ENCODE results near the gene TMEM97. TPM values are rescaled to one million over a fixed set of nuclear protein-coding genes. Genes with fewer than 3 reads are reported as not detected.
A peak's percentile ranks its signal among the peaks of the same experiment; 100 is the strongest.

Gene TMEM97
- total and polyA plus RNA-seq, 9 of the 15 experiments (the other 6 are each of a cell fraction or from before 2014, with no cell fraction given) = 34.6 to 121 (median 76.0) TPM

DNA sequence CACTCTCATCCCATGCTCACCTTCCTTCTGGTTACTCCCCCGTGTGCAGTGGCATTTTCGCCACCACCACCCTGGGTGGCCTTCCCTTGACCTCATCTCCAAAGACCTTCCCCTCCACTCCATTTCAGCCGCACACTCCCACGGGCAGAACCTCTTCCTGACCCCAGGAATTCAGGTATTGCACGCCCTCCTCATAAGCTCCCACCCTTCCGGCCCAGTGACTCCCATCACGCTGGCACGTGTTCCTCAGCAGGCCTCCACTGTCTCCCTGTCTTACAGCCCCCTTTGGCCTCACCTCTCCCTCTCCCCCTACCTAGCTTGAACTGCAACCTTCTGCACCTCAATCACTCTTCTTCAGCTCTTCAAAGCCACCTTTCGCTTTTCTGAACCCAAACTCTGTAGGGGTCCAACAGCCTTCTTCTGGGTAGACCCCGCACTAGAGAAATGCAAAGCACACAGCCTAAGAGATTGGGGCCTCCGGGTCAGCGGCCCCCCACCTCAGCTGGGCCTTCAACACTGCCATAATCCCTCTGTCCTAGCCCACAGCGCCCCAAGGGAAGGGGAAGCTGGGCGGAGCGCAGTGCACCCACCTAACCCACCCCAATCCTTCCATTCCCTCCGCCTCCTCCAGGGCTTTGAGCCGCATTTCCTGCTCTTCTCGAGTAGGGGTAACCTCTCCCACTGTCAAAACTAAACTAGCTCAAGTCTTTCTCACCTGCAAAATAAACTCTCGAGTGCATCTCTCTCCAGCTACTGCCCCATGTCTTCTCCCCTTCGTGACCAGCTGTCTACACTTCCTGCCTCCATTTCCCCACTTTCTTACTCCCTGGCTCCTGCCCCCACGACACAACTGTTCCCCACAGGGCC lies 1.7 kb upstream of the TMEM97 start (continued):
- TF ChIP-seq, protein P1, sequence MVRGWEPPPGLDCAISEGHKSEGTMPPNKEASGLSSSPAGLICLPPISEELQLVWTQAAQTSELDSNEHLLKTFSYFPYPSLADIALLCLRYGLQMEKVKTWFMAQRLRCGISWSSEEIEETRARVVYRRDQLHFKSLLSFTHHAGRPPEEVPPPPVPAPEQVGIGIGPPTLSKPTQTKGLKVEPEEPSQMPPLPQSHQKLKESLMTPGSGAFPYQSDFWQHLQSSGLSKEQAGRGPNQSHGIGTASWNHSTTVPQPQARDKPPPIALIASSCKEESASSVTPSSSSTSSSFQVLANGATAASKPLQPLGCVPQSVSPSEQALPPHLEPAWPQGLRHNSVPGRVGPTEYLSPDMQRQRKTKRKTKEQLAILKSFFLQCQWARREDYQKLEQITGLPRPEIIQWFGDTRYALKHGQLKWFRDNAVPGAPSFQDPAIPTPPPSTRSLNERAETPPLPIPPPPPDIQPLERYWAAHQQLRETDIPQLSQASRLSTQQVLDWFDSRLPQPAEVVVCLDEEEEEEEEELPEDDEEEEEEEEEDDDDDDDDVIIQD (CRISPR knock-in tag; IDR thresholded peaks at IDR 0.05) = no peak
- TF ChIP-seq, protein P2, sequence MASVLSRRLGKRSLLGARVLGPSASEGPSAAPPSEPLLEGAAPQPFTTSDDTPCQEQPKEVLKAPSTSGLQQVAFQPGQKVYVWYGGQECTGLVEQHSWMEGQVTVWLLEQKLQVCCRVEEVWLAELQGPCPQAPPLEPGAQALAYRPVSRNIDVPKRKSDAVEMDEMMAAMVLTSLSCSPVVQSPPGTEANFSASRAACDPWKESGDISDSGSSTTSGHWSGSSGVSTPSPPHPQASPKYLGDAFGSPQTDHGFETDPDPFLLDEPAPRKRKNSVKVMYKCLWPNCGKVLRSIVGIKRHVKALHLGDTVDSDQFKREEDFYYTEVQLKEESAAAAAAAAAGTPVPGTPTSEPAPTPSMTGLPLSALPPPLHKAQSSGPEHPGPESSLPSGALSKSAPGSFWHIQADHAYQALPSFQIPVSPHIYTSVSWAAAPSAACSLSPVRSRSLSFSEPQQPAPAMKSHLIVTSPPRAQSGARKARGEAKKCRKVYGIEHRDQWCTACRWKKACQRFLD (CRISPR knock-in tag; IDR thresholded peaks at IDR 0.05) = 0 out of 2 replicates have a peak, but pooled peaks have one; percentile 35
- no peak for TF ChIP-seq HNRNPH1 (optimal IDR thresholded peaks at IDR 0.05; ENCODE audit: low read depth, low read length)
- TF ChIP-seq ESRRB (CRISPR knock-in tag; IDR thresholded peaks at IDR 0.05; ENCODE audit: borderline replicate concordance) = no peak
- no peak for TF ChIP-seq NONO (IDR thresholded peaks at IDR 0.05; ENCODE audit: low read depth in 2 of 2, low read length in 1 of 2)
- TF ChIP-seq ILK (tag; IDR thresholded peaks at IDR 0.05; ENCODE audit: borderline replicate concordance, low read depth) = no peak
- no peak for TF ChIP-seq CREB1 (IDR thresholded peaks at IDR 0.05)
- TF ChIP-seq CREB1 (CRISPR knock-in tag; IDR thresholded peaks at IDR 0.05) = no peak
- TF ChIP-seq MEF2A (IDR thresholded peaks at IDR 0.05; ENCODE audit: control insufficient read depth, low read depth, low read length) = no peak
- TF ChIP-seq VEZF1 (CRISPR knock-in tag; IDR thresholded peaks at IDR 0.05) = no peak
- no peak for TF ChIP-seq ATF3 (IDR thresholded peaks at IDR 0.05)
- no peak for TF ChIP-seq ATF3 (CRISPR knock-in tag; conservative IDR thresholded peaks at IDR 0.05)
- no peak for TF ChIP-seq ATF7 (IDR thresholded peaks at IDR 0.05)
- no peak for TF ChIP-seq MEIS2 (IDR thresholded peaks at IDR 0.05; ENCODE audit: partially characterized antibody)
- TF ChIP-seq LCOR (CRISPR knock-in tag; IDR thresholded peaks at IDR 0.05) = no peak
- no peak for TF ChIP-seq BCL6 (CRISPR knock-in tag; IDR thresholded peaks at IDR 0.05)
- no peak for TF ChIP-seq RFX7 (CRISPR knock-in tag; IDR thresholded peaks at IDR 0.05)
- no peak for TF ChIP-seq CXXC5 (CRISPR knock-in tag; IDR thresholded peaks at IDR 0.05)
- TF ChIP-seq, protein P3, sequence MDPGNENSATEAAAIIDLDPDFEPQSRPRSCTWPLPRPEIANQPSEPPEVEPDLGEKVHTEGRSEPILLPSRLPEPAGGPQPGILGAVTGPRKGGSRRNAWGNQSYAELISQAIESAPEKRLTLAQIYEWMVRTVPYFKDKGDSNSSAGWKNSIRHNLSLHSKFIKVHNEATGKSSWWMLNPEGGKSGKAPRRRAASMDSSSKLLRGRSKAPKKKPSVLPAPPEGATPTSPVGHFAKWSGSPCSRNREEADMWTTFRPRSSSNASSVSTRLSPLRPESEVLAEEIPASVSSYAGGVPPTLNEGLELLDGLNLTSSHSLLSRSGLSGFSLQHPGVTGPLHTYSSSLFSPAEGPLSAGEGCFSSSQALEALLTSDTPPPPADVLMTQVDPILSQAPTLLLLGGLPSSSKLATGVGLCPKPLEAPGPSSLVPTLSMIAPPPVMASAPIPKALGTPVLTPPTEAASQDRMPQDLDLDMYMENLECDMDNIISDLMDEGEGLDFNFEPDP (CRISPR knock-in tag; IDR thresholded peaks at IDR 0.05) = no peak
- TF ChIP-seq ATF1 (CRISPR knock-in tag; IDR thresholded peaks at IDR 0.05) = no peak
- no peak for TF ChIP-seq ATF1 (tag; IDR thresholded peaks at IDR 0.05)

All from K562 (cell line).